ENCODE data around the gene TIA1. TPM values are rescaled to one million over a fixed set of nuclear protein-coding genes. Genes with fewer than 3 reads are reported as not detected.

Gene TIA1
- total RNA-seq, 1 experiment from 2014 or later = 130 TPM

GRCh38 chr2:70243806-70244584 is 4.4 kb downstream of the TIA1 start:
- CTCF ChIA-PET = no interaction called here
- peak overlapping the region; percentile 9 for H3K27ac Mint-ChIP-seq (ENCODE audit: unreplicated experiment)
- no peak overlapping the region for H3K4me3 Mint-ChIP-seq (ENCODE audit: low read depth, unreplicated experiment)
- no peak for DNase-seq
- peaks cover 34% of the 10 kb centered on the region for H3K4me1 Mint-ChIP-seq (ENCODE audit: low read depth, unreplicated experiment)
- BruUV-seq (replicated peaks) = no TSS peak
- no peak for TF ChIP-seq CTCF (IDR thresholded peaks at IDR 0.05; ENCODE audit: unreplicated experiment)
- intact Hi-C loops (cut with micrococcal nuclease; ENCODE audit: unreplicated experiment) = no loop called here
- H3K27me3 Mint-ChIP-seq (ENCODE audit: unreplicated experiment) = no peaks in the 10 kb centered on the region
- peaks cover 48% of the 10 kb centered on the region for H3K36me3 Mint-ChIP-seq (ENCODE audit: insufficient read depth, unreplicated experiment)
- H3K9me3 Mint-ChIP-seq (ENCODE audit: low read depth, unreplicated experiment) = no peaks in the 10 kb centered on the region

DNA sequence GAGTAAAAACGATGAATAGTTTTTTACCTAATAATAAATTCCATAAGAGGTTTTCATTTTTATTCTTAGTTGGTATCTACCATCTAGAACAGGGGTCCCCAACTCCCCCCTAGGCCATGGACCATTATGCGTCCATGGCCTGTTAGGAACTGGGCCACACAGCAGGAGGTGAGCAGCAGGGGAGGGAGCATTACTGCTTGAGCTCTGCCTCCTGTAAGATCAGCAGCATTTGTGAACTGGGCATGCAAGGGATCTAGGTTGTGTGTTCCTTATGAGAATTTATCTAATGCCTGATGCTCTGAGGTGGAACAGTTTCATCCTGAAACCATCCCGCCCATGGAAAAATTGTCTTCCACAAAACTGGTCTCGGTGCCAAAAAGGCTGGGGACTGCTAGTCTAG is 5.9 kb downstream of the TIA1 start:
- intact Hi-C loops (cut with micrococcal nuclease; ENCODE audit: unreplicated experiment) = no loop called here

GRCh38 chr2:70241340-70241739 is 7.1 kb downstream of the TIA1 start:
- no peaks in the 10 kb centered on the region for H3K9me3 Mint-ChIP-seq (ENCODE audit: low read depth, unreplicated experiment)
- CTCF ChIA-PET = no interaction called here
- BruUV-seq (replicated peaks) = no TSS peak
- DNase-seq = no peak
- peaks cover 31% of the 10 kb centered on the region for H3K4me1 Mint-ChIP-seq (ENCODE audit: low read depth, unreplicated experiment)
- H3K4me3 Mint-ChIP-seq (ENCODE audit: low read depth, unreplicated experiment) = no peak overlapping the region
- TF ChIP-seq CTCF (IDR thresholded peaks at IDR 0.05; ENCODE audit: unreplicated experiment) = no peak
- no peaks in the 10 kb centered on the region for H3K27me3 Mint-ChIP-seq (ENCODE audit: unreplicated experiment)
- intact Hi-C loops (cut with micrococcal nuclease; ENCODE audit: unreplicated experiment) = no loop called here
- H3K27ac Mint-ChIP-seq (ENCODE audit: unreplicated experiment) = no peak overlapping the region
- H3K36me3 Mint-ChIP-seq (ENCODE audit: insufficient read depth, unreplicated experiment) = peaks cover 40% of the 10 kb centered on the region

More for the DNA sequence above, 5.9 kb downstream of the TIA1 start:
- Mint-ChIP-seq H3K27me3 (ENCODE audit: unreplicated experiment) (no peaks in the 10 kb centered on the region), H3K4me3 (ENCODE audit: low read depth, unreplicated experiment) (no peak overlapping the region), H3K27ac (ENCODE audit: unreplicated experiment) (no peak overlapping the region), H3K36me3 (ENCODE audit: insufficient read depth, unreplicated experiment) (peaks cover 40% of the 10 kb centered on the region), H3K9me3 (ENCODE audit: low read depth, unreplicated experiment) (no peaks in the 10 kb centered on the region), H3K4me1 (ENCODE audit: low read depth, unreplicated experiment) (peaks cover 34% of the 10 kb centered on the region)
- TF ChIP-seq CTCF (IDR thresholded peaks at IDR 0.05; ENCODE audit: unreplicated experiment) = no peak
- BruUV-seq (replicated peaks) = no TSS peak
- CTCF ChIA-PET = no interaction called here
- DNase-seq = no peak

DNA sequence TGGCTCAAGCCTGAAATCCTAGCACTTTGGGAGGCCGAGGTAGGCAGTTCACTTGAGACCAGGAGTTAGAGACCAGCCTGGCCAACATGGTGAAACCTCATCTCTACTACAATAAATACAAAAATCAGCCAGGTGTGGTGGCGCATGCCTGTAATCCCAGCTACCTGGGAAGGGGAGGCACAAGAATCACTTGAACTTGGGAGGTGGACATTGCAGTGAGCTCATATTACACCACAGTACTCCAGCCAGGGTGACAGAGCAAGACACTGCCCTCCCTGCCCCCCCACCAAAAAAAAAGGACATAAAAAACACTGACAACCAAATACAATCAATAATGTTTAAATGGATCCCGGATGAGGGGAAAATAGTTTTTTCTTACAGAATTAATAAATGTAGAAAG is 7.8 kb downstream of the TIA1 start:
- Mint-ChIP-seq H3K4me1 (ENCODE audit: low read depth, unreplicated experiment) (peaks cover 26% of the 10 kb centered on the region), H3K4me3 (ENCODE audit: low read depth, unreplicated experiment) (no peak overlapping the region), H3K9me3 (ENCODE audit: low read depth, unreplicated experiment) (no peaks in the 10 kb centered on the region), H3K27me3 (ENCODE audit: unreplicated experiment) (no peaks in the 10 kb centered on the region), H3K36me3 (ENCODE audit: insufficient read depth, unreplicated experiment) (peaks cover 38% of the 10 kb centered on the region), H3K27ac (ENCODE audit: unreplicated experiment) (no peak overlapping the region)
- BruUV-seq (replicated peaks) = no TSS peak
- DNase-seq = no peak
- CTCF ChIA-PET = interaction anchor here (0.6 kb wide), 1 partner anchor 91 kb away, joined by 6 read pairs; no protein-coding TSS in a partner anchor
- intact Hi-C loops (cut with micrococcal nuclease; ENCODE audit: unreplicated experiment) = no loop called here
- no peak for TF ChIP-seq CTCF (IDR thresholded peaks at IDR 0.05; ENCODE audit: unreplicated experiment)

All from Calu3 (cell line).